SH-SY5Y (cell line): ENCODE results near the gene ILKAP.
A peak's percentile ranks its signal among the peaks of the same experiment; 100 is the strongest.

Experiments used
- GATA2 ChIP-seq: IDR thresholded peaks from 2 replicates; pipeline ENCODE4 v1.6.1; 2011; ENCODE audit warnings: mild to moderate bottlenecking, low read depth, low read length
- GATA3 ChIP-seq: IDR thresholded peaks from 2 replicates; pipeline ENCODE4 v1.6.1; 2011; ENCODE audit warnings: low read depth, mild to moderate bottlenecking, low read length, moderate library complexity

The ILKAP gene

DNA sequence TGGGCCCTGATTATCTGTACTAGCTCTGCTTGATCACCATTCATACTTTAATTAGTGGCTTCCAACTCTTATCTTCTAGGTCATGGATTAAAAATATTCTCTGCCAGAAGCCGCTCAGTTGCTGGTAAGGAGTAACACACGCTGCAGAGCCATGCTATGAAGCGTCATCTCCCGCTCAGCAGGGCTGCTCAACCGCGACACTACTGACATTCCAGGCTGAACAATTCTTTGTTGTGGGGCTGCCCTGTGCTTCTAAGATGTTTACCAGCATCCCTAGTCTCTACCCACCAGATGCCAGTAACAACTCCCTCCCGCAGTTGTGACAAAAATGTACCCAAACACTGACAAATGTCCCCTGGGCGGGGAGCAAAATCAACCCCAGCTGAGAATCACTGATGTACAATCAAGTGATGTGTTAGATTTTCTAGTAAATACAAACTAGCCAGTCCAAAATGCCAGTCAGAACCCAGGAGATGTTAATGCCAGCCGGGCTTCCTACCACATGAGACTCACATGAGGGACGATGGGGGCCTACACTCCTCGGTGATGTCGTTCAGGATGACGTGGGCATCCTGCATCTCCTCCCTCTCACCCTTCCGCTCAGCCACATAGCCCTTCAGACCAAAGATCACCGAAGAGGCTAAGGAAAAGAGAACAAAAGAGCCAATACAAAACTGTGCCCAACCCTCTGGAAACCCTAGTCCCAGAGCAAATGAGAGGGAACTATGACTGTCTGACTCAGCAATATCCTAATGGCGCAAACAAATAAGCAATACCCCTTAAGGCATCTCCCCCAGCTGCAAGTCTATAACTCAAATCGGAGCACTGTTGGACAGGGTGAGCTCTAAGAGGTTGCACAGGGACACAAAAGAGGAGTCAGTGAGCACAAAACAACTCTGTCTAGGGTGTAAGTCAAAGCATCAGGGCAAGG is 15.6 kb downstream of the ILKAP start:
- TF ChIP-seq GATA3 (no peak), GATA2 (no peak)

DNA sequence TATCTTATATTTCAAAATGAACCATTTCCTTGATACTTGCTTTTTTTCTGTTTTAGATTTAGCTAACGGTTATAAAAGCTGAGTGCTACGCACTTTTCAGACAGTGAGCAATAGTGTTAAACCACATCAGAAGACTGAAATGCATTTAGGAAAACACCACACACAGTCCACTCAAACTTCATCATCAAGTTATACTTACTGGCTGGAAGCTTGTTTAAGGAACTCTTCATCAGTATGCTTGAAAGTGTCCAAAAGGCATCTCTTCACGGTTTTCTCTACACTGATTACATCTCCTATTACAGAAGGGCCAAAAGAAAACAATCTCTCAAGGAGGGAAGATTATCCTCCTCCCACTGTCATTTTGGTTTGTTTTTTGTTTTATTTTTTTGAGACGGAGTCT is 19.7 kb downstream of the ILKAP start:
- no peak for TF ChIP-seq GATA3
- no peak for TF ChIP-seq GATA2

DNA sequence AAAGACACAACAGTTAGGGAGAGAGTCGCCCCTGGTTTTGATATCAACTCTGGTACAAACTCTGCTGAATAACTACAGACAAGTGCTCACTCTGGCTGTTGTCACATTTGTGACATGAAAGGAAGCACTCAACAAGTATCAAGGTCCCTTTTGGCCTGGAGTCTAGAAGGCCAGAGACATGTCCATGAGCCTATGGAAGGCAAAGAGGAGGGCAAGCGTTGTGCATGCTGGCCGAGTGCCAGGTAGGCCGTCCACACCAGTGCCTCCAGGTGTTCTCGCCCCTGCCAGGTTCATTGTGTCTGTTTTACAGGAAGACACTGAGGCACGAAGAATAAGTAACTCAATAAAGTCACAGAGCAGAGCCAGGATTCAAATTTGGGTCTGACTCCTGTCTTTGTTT is 21.1 kb downstream of the ILKAP start:
- TF ChIP-seq GATA3, result no peak
- no peak for TF ChIP-seq GATA2

- TF ChIP-seq GATA3, result no peak
- TF ChIP-seq GATA2, result no peak
Measured at GRCh38 chr2:238180554-238180953, 22.9 kb downstream of the ILKAP start.

- no peak for TF ChIP-seq GATA2
- TF ChIP-seq GATA3, result no peak
Measured at GRCh38 chr2:238176613-238177012, 26.9 kb downstream of the ILKAP start.

- TF ChIP-seq GATA2 (peak; percentile 63), GATA3 (no peak)
Measured at GRCh38 chr2:238174701-238175100, 28.8 kb downstream of the ILKAP start.

GRCh38 chr2:238174291-238174690 is 29.2 kb downstream of the ILKAP start:
- TF ChIP-seq GATA2, result no peak
- no peak for TF ChIP-seq GATA3

GRCh38 chr2:238173692-238174091 is 29.8 kb downstream of the ILKAP start:
- TF ChIP-seq GATA2 (no peak), GATA3 (no peak)

DNA sequence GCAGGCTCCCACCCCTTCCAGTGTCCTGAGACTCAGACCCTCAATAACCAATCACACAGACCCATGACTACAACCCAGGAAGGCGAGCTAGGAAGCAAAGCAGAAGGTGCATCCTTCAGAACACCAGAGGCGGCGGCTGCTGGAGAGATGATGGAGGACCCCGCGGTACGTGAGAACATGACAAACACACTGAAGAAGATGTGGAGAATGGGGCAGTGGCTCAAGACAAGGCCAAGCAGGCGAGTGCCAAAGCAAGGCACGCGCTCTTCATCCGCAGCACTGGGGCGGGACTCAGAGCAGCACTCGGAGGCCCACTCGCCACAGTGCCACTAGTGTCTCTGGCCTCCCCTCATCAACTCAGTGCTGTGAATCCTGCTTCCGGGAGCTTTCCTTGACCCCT is 31.1 kb downstream of the ILKAP start:
- no peak for TF ChIP-seq GATA2
- TF ChIP-seq GATA3, result no peak

DNA sequence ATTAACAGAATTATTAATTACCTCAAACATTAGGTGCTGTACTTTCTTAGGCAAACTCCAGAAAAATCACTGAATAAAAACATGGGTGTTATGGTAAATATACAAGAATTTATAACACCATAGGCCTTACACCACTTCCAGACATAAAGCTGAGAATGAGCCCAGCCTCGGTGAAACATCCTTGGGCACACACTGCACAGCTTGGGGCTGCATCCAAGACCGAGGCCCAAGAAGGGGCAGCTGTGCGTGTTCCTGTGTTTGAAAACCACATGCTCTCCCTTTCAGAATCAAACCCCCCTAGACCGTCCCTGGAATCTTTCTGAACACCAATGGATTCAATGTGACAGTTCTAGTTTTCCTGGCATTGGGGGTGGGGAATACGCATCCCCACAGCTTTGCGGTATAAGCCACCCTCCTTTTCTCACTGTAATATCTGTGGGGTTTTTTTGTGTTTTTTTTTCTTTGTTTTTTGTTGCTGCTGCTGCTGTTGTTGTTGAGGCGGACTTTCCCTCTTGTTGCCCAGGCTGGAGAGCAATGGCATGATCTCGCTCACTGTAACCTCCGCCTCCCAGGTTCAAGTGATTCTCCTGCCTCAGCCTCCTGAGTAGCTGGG is 31.8 kb downstream of the ILKAP start:
- TF ChIP-seq GATA3 (no peak), GATA2 (no peak)

DNA sequence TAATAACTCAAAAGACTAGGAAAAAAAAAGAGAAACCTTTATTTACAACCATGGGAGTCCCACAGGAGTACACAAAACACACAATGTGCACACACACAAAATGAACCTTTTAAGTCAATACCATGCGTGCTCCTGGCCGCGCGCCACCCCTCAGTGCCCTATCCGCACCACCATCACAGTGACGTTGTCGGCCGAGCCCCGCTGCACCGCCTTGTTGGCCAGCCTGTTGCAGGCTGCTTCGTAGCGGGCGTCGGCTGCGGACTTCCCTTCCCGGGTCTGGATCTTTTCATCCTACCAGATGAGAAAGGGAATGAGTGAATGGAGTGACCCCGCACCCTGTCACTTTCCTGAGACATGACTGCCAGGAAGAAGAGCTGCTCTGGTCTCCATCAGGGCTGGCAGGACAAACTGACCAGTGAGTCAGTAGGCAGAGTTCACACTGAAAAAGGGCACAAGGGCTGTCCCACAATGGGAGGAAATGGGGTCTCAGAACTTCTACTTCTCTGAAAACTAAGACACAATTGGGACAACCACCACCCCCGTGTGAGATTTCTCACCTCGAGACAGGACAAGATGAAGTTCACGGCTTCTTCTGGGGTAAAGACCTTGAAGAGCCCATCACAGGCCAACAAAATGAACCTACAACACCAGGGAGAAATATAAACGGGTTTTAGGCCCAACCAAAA is 33.0 kb downstream of the ILKAP start:
- TF ChIP-seq GATA3, result no peak
- no peak for TF ChIP-seq GATA2

GRCh38 chr2:238169708-238170251 is 33.7 kb downstream of the ILKAP start:
- TF ChIP-seq GATA3, result no peak
- TF ChIP-seq GATA2, result no peak

DNA sequence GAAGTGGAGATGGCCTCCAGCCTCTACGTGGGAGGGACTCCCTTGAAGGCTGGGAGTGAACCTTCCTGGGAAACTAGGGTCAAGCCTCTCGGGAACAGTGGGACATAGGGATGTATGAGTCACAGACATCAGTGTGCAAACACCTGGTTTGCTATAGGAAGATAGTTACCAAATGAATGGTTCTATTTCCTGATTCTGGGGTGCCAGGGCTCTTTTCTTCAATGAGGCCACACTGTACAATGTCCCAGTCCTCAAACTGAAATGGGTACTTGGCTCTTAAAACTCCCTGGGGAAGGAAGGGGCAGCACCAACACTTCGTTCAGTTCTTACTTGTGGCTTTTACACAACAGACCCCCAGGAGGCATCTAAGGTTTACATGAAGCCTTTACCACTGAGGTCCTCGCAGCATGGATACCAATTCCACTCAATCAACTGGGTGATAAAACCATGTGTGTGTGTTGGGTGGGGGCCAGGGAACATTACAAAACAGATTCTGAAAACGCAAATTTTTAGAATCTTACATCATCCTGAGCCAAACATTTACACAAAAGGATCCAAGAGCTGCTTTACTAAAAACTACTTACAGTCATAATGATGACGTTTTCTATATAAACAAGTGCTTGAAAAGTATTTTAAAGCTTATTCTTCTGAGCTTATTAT is 34.3 kb downstream of the ILKAP start:
- TF ChIP-seq GATA3 (no peak), GATA2 (no peak)
